Mucosa of descending colon (tissue), 3 donors: ENCODE data around the gene EGR4. TPM values are rescaled to one million over a fixed set of nuclear protein-coding genes. Genes with fewer than 3 reads are reported as not detected.

ENCODE experiments used
- ATAC-seq: fragments of 200-7000 bp; cut with Tn5 transposase; one replicate; pipeline ENCODE4 v1.9.1; 2020; ENCODE audit warnings: mild to moderate bottlenecking, moderate library complexity
- DNase-seq, 3 donors: peaks; one replicate each; pipeline ENCODE4 v3.0.0-alpha.2; 2020
- H3K36me3 ChIP-seq: fragments of 200-600 bp; one replicate; pipeline ENCODE4 v1.8.0; 2021; ENCODE audit warnings: low read depth, mild to moderate bottlenecking
- H3K4me1 ChIP-seq: fragments of 200-600 bp; one replicate; pipeline ENCODE4 v1.8.0; 2021; ENCODE audit warnings: low read depth, mild to moderate bottlenecking
- H3K4me3 ChIP-seq: fragments of 200-600 bp; one replicate; pipeline ENCODE4 v1.8.0; 2021; ENCODE audit warnings: mild to moderate bottlenecking
- H3K9me3 ChIP-seq: fragments of 200-600 bp; one replicate; pipeline ENCODE4 v1.8.0; 2021; ENCODE audit warnings: mild to moderate bottlenecking
- CTCF ChIP-seq: fragments of 200-600 bp; IDR thresholded peaks from one replicate; pipeline ENCODE4 v1.8.0; 2022; ENCODE audit warnings: antibody characterized with exemption, mild to moderate bottlenecking
- intact Hi-C, 2 donors: fragments of 100-400 bp; cut with DNase I in 1 of 2; cut with micrococcal nuclease in 1 of 2; formaldehyde crosslinking; loops; one replicate each; pipeline versions ENCODE4 v1.11.0 to v1.11.1; 2022; cut with DNase I, micrococcal nuclease
- total RNA-seq, 3 donors: library from RNA; stranded (reverse); fragmentation: NEBNext Ultra II Directional in 2 of 3; extraction: Animal tissue kit (Norgen Biotek cat#: 25700) in 2 of 3; gene quantifications; one replicate each; pipeline versions ENCODE4 v1.2.1 to v1.2.4, GENCODE V29; 2021 to 2023
- donor health status: DM: no; HTN: no; CAD: no; lungs with moderate emphysema.
- donor health status: DM: no; HTN: no; CAD: no.
- donor health status: DM: no; HTN: yes; CAD: no.

EGR4 gene
- total RNA-seq, 3 donors from 2014 or later: not detected

- intact Hi-C loops: no loop called here
Observed at GRCh38 chr2:73334045-73334444, 40.7 kb upstream of the EGR4 start.

GRCh38 chr2:73333564-73333963 is 40.2 kb upstream of the EGR4 start:
- Histone ChIP-seq H3K4me1 (no peaks in the 10 kb centered on the region), H3K9me3 (no peaks in the 10 kb centered on the region), H3K36me3 (no peaks in the 10 kb centered on the region), H3K4me3 (no peak overlapping the region)
- TF ChIP-seq CTCF: no peak
- DNase-seq: no peak
- intact Hi-C loops: no loop called here
- ATAC-seq: no peak

More at GRCh38 chr2:73334045-73334444, 40.7 kb upstream of the EGR4 start:
- no peak overlapping the region for H3K4me3 ChIP-seq
- DNase-seq: no peak
- H3K36me3 ChIP-seq: no peaks in the 10 kb centered on the region
- no peaks in the 10 kb centered on the region for H3K9me3 ChIP-seq
- no peaks in the 10 kb centered on the region for H3K4me1 ChIP-seq
- no peak for ATAC-seq
- TF ChIP-seq CTCF: no peak

GRCh38 chr2:73324126-73324725 is 30.9 kb upstream of the EGR4 start:
- Histone ChIP-seq H3K9me3 (no peaks in the 10 kb centered on the region), H3K4me1 (no peaks in the 10 kb centered on the region), H3K36me3 (no peaks in the 10 kb centered on the region), H3K4me3 (no peak overlapping the region)
- ATAC-seq (no peak), DNase-seq (no peak)
- TF ChIP-seq CTCF: no peak
- intact Hi-C loops: no loop called here

DNA sequence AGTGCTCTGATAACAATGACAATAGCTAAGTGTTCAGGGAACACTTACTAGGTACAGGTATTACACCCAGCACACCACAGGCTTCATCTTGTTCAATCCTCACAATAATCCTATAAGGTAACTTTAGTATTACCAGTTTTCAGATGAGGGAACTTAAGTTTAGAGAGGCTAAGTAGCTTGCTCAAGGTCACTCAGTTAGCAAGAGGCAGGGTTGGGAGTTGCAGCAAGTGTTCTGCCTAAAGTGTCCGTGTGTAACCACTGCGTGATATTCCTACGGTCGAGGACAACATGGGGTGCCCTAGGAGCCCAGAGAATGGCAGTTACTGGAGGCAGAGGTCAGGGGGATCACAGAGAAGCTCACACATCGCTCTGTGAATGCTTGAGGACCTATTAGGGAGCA is 30.2 kb upstream of the EGR4 start:
- ATAC-seq: no peak
- intact Hi-C loops: no loop called here
- H3K4me1 ChIP-seq: no peaks in the 10 kb centered on the region
- no peak for TF ChIP-seq CTCF
- H3K9me3 ChIP-seq: no peaks in the 10 kb centered on the region
- no peak for DNase-seq
- H3K4me3 ChIP-seq: no peak overlapping the region
- no peaks in the 10 kb centered on the region for H3K36me3 ChIP-seq

GRCh38 chr2:73314441-73314840 is 21.1 kb upstream of the EGR4 start:
- no peaks in the 10 kb centered on the region for H3K4me1 ChIP-seq
- no peaks in the 10 kb centered on the region for H3K9me3 ChIP-seq
- no peaks in the 10 kb centered on the region for H3K36me3 ChIP-seq
- DNase-seq: no peak
- H3K4me3 ChIP-seq: no peak overlapping the region
- TF ChIP-seq CTCF: no peak
- ATAC-seq: no peak
- intact Hi-C loops: no loop called here

DNA sequence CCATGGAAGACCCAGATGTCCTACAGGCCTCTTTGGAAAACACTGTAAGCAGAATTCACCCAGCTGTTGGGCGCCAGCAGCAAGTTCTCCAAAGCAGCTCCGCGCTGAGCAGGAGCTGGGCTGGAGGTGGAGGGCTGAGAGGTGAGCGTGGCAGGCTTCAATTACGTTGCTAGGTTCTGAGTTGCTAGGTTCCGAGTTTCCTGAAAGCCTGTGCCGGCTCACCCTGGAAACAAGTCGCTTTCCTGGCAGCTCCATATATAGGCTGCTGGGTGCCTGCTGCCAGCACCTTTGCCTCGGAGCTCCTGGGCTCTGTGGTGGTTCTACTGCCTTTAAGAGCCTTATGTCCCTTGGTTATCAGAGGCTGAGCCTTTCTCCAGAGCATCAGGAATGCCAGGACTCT is 14.4 kb upstream of the EGR4 start:
- intact Hi-C loops: no loop called here
- H3K4me3 ChIP-seq: no peak overlapping the region
- ATAC-seq (no peak), DNase-seq (no peak)
- no peak for TF ChIP-seq CTCF
- no peaks in the 10 kb centered on the region for H3K9me3 ChIP-seq
- H3K4me1 ChIP-seq: no peaks in the 10 kb centered on the region
- no peaks in the 10 kb centered on the region for H3K36me3 ChIP-seq
